Measurements from ENCODE around the gene CNN2. TPM values are rescaled to one million over a fixed set of nuclear protein-coding genes. Genes with fewer than 3 reads are reported as not detected.

Gene CNN2
- total RNA-seq, 1 experiment from 2014 or later = 524 TPM

GRCh38 chr19:993831-994393, 32.5 kb upstream of the CNN2 start:
- H2AFZ ChIP-seq (ENCODE audit: low read length) = no peak overlapping the region
- H3K27ac ChIP-seq (ENCODE audit: insufficient read length, low read depth, low read length) = no peak overlapping the region
- no peaks in the 10 kb centered on the region for H3K4me1 ChIP-seq (ENCODE audit: insufficient read depth, low read length)
- no peak overlapping the region for H4K5ac ChIP-seq (ENCODE audit: insufficient read length, low read depth, low read length)
- no peak overlapping the region for H3K56ac ChIP-seq (ENCODE audit: insufficient read length, low read depth, low read length)
- peaks cover 7% of the 10 kb centered on the region for H4K20me1 ChIP-seq (ENCODE audit: control insufficient read depth, insufficient read depth, insufficient read length)
- no peaks in the 10 kb centered on the region for H3K23me2 ChIP-seq (ENCODE audit: insufficient read length, low read depth, low read length, poor library complexity, severe bottlenecking)
- H3K23ac ChIP-seq (ENCODE audit: insufficient read length, low read depth, low read length) = no peak overlapping the region
- H2BK5ac ChIP-seq (ENCODE audit: insufficient read length, low read length) = no peak overlapping the region
- H3T11ph ChIP-seq (ENCODE audit: low read length) = no peak overlapping the region
- no peak overlapping the region for H3K4ac ChIP-seq (ENCODE audit: low read depth, low read length)
- no peak overlapping the region for H2BK12ac ChIP-seq (ENCODE audit: insufficient read length, low read depth, low read length)
- H3K9me3 ChIP-seq (ENCODE audit: control insufficient read depth, low read depth, low read length) = no peaks in the 10 kb centered on the region
- DNase-seq = no peak
- H3K79me2 ChIP-seq (ENCODE audit: insufficient read depth, low read length) = no peaks in the 10 kb centered on the region
- no peak overlapping the region for H2AK5ac ChIP-seq (ENCODE audit: insufficient read length, low read length)
- H3K9ac ChIP-seq (ENCODE audit: extremely low read depth, insufficient read length, low read length) = no peak overlapping the region
- TF ChIP-seq CTCF (conservative IDR thresholded peaks at IDR 0.05) = no peak
- H2BK20ac ChIP-seq (ENCODE audit: low read depth, low read length, poor library complexity, severe bottlenecking) = no peak overlapping the region
- H4K91ac ChIP-seq (ENCODE audit: insufficient read length, low read depth, low read length) = no peak overlapping the region
- no peaks in the 10 kb centered on the region for H3K79me1 ChIP-seq (ENCODE audit: insufficient read depth, low read depth, low read length, poor library complexity, severe bottlenecking)
- peaks cover 26% of the 10 kb centered on the region for H3K27me3 Mint-ChIP-seq (ENCODE audit: low read depth)
- H3K27ac Mint-ChIP-seq = no peak overlapping the region
- no peak overlapping the region for H4K8ac ChIP-seq (replicated peaks; ENCODE audit: insufficient read length, low read depth, low read length)
- H2BK15ac ChIP-seq (ENCODE audit: low read depth, low read length) = no peak overlapping the region
- H3K18ac ChIP-seq (ENCODE audit: insufficient read length, low read depth, low read length) = no peak overlapping the region
- H3K4me2 ChIP-seq (ENCODE audit: insufficient read depth, insufficient read length, low read length) = no peak overlapping the region
- WGBS (ENCODE audit: extremely low coverage, insufficient read length, low lambda C conversion rate) = no CpG with 5 or more reads among the region's 43 CpGs
- no peak overlapping the region for H2BK120ac ChIP-seq (ENCODE audit: low read depth, low read length, poor library complexity, severe bottlenecking)
- H3K4me3 Mint-ChIP-seq = no peak overlapping the region
- H3K14ac ChIP-seq (ENCODE audit: insufficient read depth, low read length) = no peak overlapping the region; the same call in 1 of the 2 replicates
- peaks cover under 1 to 15% (median 15%) of the 10 kb centered on the region in 3 experiments; a peak in 6 of 7 replicates for H3K36me3 Mint-ChIP-seq (ENCODE audit: insufficient read depth in 1 of 3, low read depth in 3 of 3)
- no peaks in the 10 kb centered on the region; a peak in 1 of 5 replicates for H3K9me3 Mint-ChIP-seq
- H3K4me1 Mint-ChIP-seq = peaks cover 5 to 14% of the 10 kb centered on the region in 2 experiments
- no peaks in the 10 kb centered on the region; the same call in 1 of the 2 replicates for H3K27me3 ChIP-seq (ENCODE audit: insufficient read depth, low read length)

Data from H9 (cell line).